Progenitor cell of endocrine pancreas (in vitro differentiated cells): ENCODE results near the gene C9orf40. TPM values are rescaled to one million over a fixed set of nuclear protein-coding genes. Genes with fewer than 3 reads are reported as not detected.

Experiments
- DNase-seq: peaks from one replicate; pipeline ENCODE4 v3.0.0; 2021; ENCODE audit warnings: low spot score; ENCODE audit not compliant: unreplicated experiment
- H3K27ac Mint-ChIP-seq: 2 replicates; pipeline ENCODE4 v1.8.0; 2021; ENCODE audit warnings: mild to moderate bottlenecking, moderate library complexity, mixed read lengths
- H3K27me3 Mint-ChIP-seq: 2 replicates; pipeline ENCODE4 v1.8.0; 2021; ENCODE audit warnings: mixed read lengths
- H3K36me3 Mint-ChIP-seq: 2 replicates; pipeline ENCODE4 v1.8.0; 2022; ENCODE audit warnings: mixed read lengths; ENCODE audit not compliant: insufficient read depth
- H3K4me1 Mint-ChIP-seq: 2 replicates; pipeline ENCODE4 v1.8.0; 2021; ENCODE audit warnings: low read depth, mixed read lengths
- H3K4me3 Mint-ChIP-seq: 2 replicates; pipeline ENCODE4 v1.8.0; 2021; ENCODE audit warnings: low read depth, mild to moderate bottlenecking, moderate library complexity, mixed read lengths
- H3K9me3 Mint-ChIP-seq: 2 replicates; pipeline ENCODE4 v1.8.0; 2021; ENCODE audit warnings: low read depth, mixed read lengths
- CTCF ChIP-seq: fragments of 200-600 bp; sonication (generic); IDR thresholded peaks from one replicate; pipeline ENCODE4 v1.5.0; 2021; ENCODE audit warnings: antibody characterized with exemption, mild to moderate bottlenecking; ENCODE audit not compliant: unreplicated experiment
- total RNA-seq: library from RNA; stranded (reverse); gene quantifications from 2 replicates; pipeline ENCODE4 v1.2.1, GENCODE V29; 2021

C9orf40 gene
- total RNA-seq, 1 donor from 2014 or later: 5.1 TPM

- no peak overlapping the region for H3K4me3 Mint-ChIP-seq
- H3K9me3 Mint-ChIP-seq: peaks cover 9% of the 10 kb centered on the region
- H3K36me3 Mint-ChIP-seq: peaks cover 22% of the 10 kb centered on the region
- TF ChIP-seq CTCF: no peak
- no peaks in the 10 kb centered on the region for H3K27me3 Mint-ChIP-seq
- H3K27ac Mint-ChIP-seq: no peak overlapping the region
- DNase-seq: no peak
- H3K4me1 Mint-ChIP-seq: no peaks in the 10 kb centered on the region
These were observed 27.1 kb upstream of the C9orf40 start for GRCh38 chr9:74979844-74980243.

GRCh38 chr9:74977287-74977686 lies 24.6 kb upstream of the C9orf40 start:
- Mint-ChIP-seq H3K36me3 (peaks cover 36% of the 10 kb centered on the region), H3K27ac (no peak overlapping the region), H3K9me3 (peaks cover 17% of the 10 kb centered on the region), H3K4me1 (no peaks in the 10 kb centered on the region), H3K27me3 (no peaks in the 10 kb centered on the region), H3K4me3 (no peak overlapping the region)
- no peak for DNase-seq
- no peak for TF ChIP-seq CTCF

GRCh38 chr9:74975538-74975937 lies 22.8 kb upstream of the C9orf40 start:
- H3K36me3 Mint-ChIP-seq: peaks cover 36% of the 10 kb centered on the region
- no peak for TF ChIP-seq CTCF

GRCh38 chr9:74974558-74974957 lies 21.8 kb upstream of the C9orf40 start:
- H3K36me3 Mint-ChIP-seq: peaks cover 34% of the 10 kb centered on the region
- H3K4me1 Mint-ChIP-seq: no peaks in the 10 kb centered on the region
- no peak overlapping the region for H3K4me3 Mint-ChIP-seq
- no peaks in the 10 kb centered on the region for H3K27me3 Mint-ChIP-seq
- no peak for TF ChIP-seq CTCF
- DNase-seq: no peak
- no peak overlapping the region for H3K27ac Mint-ChIP-seq
- peaks cover 22% of the 10 kb centered on the region for H3K9me3 Mint-ChIP-seq

More at GRCh38 chr9:74975538-74975937, 22.8 kb upstream of the C9orf40 start:
- no peaks in the 10 kb centered on the region for H3K27me3 Mint-ChIP-seq
- DNase-seq: no peak
- H3K4me3 Mint-ChIP-seq: no peak overlapping the region
- H3K4me1 Mint-ChIP-seq: no peaks in the 10 kb centered on the region
- H3K27ac Mint-ChIP-seq: no peak overlapping the region
- H3K9me3 Mint-ChIP-seq: peaks cover 17% of the 10 kb centered on the region

- DNase-seq: no peak
- Mint-ChIP-seq H3K27me3 (no peaks in the 10 kb centered on the region), H3K4me1 (no peaks in the 10 kb centered on the region), H3K36me3 (peaks cover 34% of the 10 kb centered on the region), H3K4me3 (no peak overlapping the region), H3K27ac (no peak overlapping the region), H3K9me3 (peaks cover 26% of the 10 kb centered on the region)
- TF ChIP-seq CTCF: no peak
These were observed 21.0 kb upstream of the C9orf40 start for GRCh38 chr9:74973714-74974113.
